GM23338 (cell line): Measurements from ENCODE around the gene CCNK. TPM values are rescaled to one million over a fixed set of nuclear protein-coding genes. Genes with fewer than 3 reads are reported as not detected.

Source experiments
- ATAC-seq: fragments of 200-7000 bp; cut with Tn5 transposase; 3 replicates; pipeline ENCODE4 v1.9.1; 2020
- DNase-seq: peaks from one replicate; pipeline ENCODE4 v3.0.0-alpha.2; 2015; ENCODE audit warnings: low spot score
- H2AFZ ChIP-seq: fragments of 200-600 bp; sonication (generic); 2 replicates; pipeline ENCODE4 v1.8.0; 2016; ENCODE audit warnings: antibody characterized with exemption, mild to moderate bottlenecking, moderate library complexity
- H3F3A ChIP-seq: fragments of 200-600 bp; sonication (generic); replicated peaks from 2 replicates; pipeline ENCODE4 v1.8.0; 2017; ENCODE audit warnings: antibody characterized with exemption, mixed run types, low read depth
- H3K27ac ChIP-seq: fragments of 200-600 bp; sonication (generic); 2 replicates; pipeline ENCODE4 v1.6.1; 2016; ENCODE audit warnings: low read depth
- H3K27me3 ChIP-seq: fragments of 200-600 bp; sonication (generic); 2 replicates; pipeline ENCODE4 v1.8.0; 2016; ENCODE audit warnings: mild to moderate bottlenecking, mixed run types, moderate library complexity; ENCODE audit not compliant: insufficient read depth
- H3K36me3 ChIP-seq: fragments of 200-600 bp; sonication (generic); 2 replicates; pipeline ENCODE4 v1.8.0; 2016; ENCODE audit warnings: mild to moderate bottlenecking; ENCODE audit not compliant: insufficient read depth
- H3K4me1 ChIP-seq: fragments of 200-600 bp; sonication (generic); 2 replicates; pipeline ENCODE4 v1.8.0; 2016; ENCODE audit warnings: mild to moderate bottlenecking, moderate library complexity; ENCODE audit not compliant: insufficient read depth
- H3K4me2 ChIP-seq: fragments of 200-600 bp; sonication (generic); 2 replicates; pipeline ENCODE4 v1.7.1; 2017; ENCODE audit warnings: mixed run types
- H3K4me3 ChIP-seq: fragments of 200-600 bp; sonication (generic); 2 replicates; pipeline ENCODE4 v1.6.1; 2016; ENCODE audit warnings: mixed run types
- H3K79me2 ChIP-seq: fragments of 200-600 bp; sonication (generic); replicated peaks from 2 replicates; pipeline ENCODE4 v1.8.0; 2017; ENCODE audit warnings: mild to moderate bottlenecking; ENCODE audit not compliant: insufficient read depth
- H3K9me2 ChIP-seq: fragments of 200-600 bp; sonication (generic); 2 replicates; pipeline ENCODE4 v1.8.0; 2017; ENCODE audit not compliant: insufficient read depth
- H4K20me1 ChIP-seq: fragments of 200-600 bp; sonication (generic); replicated peaks from 2 replicates; pipeline ENCODE4 v1.8.0; 2017; ENCODE audit warnings: mild to moderate bottlenecking; ENCODE audit not compliant: insufficient read depth
- H3K27ac Mint-ChIP-seq: 2 replicates; pipeline ENCODE4 v1.8.0; 2020; ENCODE audit warnings: inconsistent platforms, mild to moderate bottlenecking, moderate library complexity, mixed read lengths
- H3K27me3 Mint-ChIP-seq: 3 replicates; pipeline ENCODE4 v1.8.0; 2022; ENCODE audit warnings: low read depth, mild to moderate bottlenecking, moderate library complexity, mixed read lengths, inconsistent platforms; ENCODE audit not compliant: insufficient read depth, poor library complexity
- H3K36me3 Mint-ChIP-seq: 3 replicates; pipeline ENCODE4 v1.8.0; 2021; ENCODE audit warnings: low read depth, mild to moderate bottlenecking, inconsistent platforms, moderate library complexity, mixed read lengths
- H3K4me1 Mint-ChIP-seq: 3 replicates; pipeline ENCODE4 v1.8.0; 2020; ENCODE audit warnings: mild to moderate bottlenecking, inconsistent platforms, mixed read lengths
- H3K4me3 Mint-ChIP-seq: 3 replicates; pipeline ENCODE4 v1.8.0; 2021; ENCODE audit warnings: moderate library complexity, mild to moderate bottlenecking, inconsistent platforms, mixed read lengths
- H3K9me3 Mint-ChIP-seq: 3 replicates; pipeline ENCODE4 v1.8.0; 2020; ENCODE audit warnings: moderate library complexity, mild to moderate bottlenecking, inconsistent platforms, mixed read lengths
- CREB1 ChIP-seq: fragments of 250-450 bp; sonication (Bioruptor Pico); IDR thresholded peaks from 2 replicates; pipeline ENCODE4 v1.5.0; 2020; ENCODE audit warnings: low read depth, mild to moderate bottlenecking, moderate library complexity
- CTCF ChIP-seq, 2 experiments: fragments of 200-600 bp in 1 of 2; sonication (generic) in 1 of 2; conservative IDR thresholded peaks; 2 replicates each; pipeline versions ENCODE4 v1.5.1 to v1.6.1; 2016 to 2017; ENCODE audit warnings: antibody characterized with exemption in 2 of 2, low read depth in 2 of 2, mild to moderate bottlenecking in 2 of 2, moderate library complexity in 1 of 2
- ETS1 ChIP-seq: IDR thresholded peaks from 2 replicates; pipeline ENCODE4 v1.6.1; 2016; ENCODE audit warnings: antibody characterized with exemption
- NANOG ChIP-seq: IDR thresholded peaks from 2 replicates; pipeline ENCODE4 v1.6.1; 2016; ENCODE audit warnings: antibody characterized with exemption, borderline replicate concordance
- ZNF462 ChIP-seq: fragments of 250-450 bp; sonication (Bioruptor Pico); IDR thresholded peaks from 2 replicates; pipeline ENCODE4 v1.5.0; 2020; ENCODE audit warnings: mild to moderate bottlenecking, moderate library complexity
- polyA plus RNA-seq: library from polyadenylated mRNA; unstranded; fragments of >200 nt; fragmentation: Nextera tagmentation; extraction: Ambion mirVana; gene quantifications from 2 replicates; pipeline ENCODE4 v1.2.1, GENCODE V29; 2016
- total RNA-seq: library from RNA; depleted of rRNA; stranded (reverse); fragments of >200 nt; shearing (Covaris generic); gene quantifications from 2 replicates; pipeline ENCODE4 v1.2.3, GENCODE V29; 2014

The CCNK gene
- total and polyA plus RNA-seq, 2 experiments from 2014 or later = 54.0 to 60.6 TPM

DNA sequence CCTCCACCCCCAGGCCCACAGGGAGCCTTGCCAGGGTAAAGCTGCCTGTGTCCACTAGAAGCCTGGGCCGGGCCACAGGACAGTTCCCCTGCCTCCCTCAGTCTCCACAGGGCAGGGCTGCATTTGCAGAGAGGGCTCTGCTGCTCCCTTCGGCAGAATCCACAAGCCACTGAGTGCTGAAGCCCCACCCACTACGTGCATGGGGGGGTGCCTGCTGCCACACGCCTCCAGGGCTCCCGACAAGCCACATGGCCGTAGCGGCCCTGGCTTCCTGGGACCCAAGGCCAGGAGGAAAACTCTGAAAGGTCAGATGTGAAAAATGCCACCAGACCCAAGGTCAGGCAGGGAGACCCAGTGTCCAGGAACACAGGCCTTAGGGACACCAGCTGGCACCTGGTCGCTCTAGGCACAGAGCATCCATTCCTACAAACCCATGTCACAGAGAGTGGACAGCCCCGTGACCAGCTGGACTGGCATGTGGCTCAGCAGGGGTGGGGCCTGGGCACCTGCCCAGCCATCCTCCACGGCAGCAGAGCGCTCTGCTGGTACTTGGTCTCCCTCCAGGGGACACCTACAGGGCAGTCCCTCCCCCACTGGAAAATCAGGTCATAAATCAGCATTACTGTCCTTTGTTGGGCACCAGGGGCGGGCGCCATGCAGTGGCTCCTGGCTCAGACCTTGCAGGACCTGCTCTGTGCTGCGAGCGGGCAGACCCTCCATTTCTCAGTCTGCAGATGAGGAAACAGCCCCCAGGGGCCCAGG, 79.9 kb downstream of the CCNK start (continued):
- no peak for TF ChIP-seq ZNF462 (CRISPR knock-in tag)
- TF ChIP-seq CTCF (conservative IDR thresholded peaks at IDR 0.05; ENCODE audit: low read depth in 2 of 2) = no peak
- no peak for TF ChIP-seq CREB1 (CRISPR knock-in tag)
- TF ChIP-seq NANOG = no peak

- no peaks in the 10 kb centered on the region for H3K9me2 ChIP-seq
- H3K36me3 Mint-ChIP-seq = peaks cover 8% of the 10 kb centered on the region; the same call in 2 of the 3 replicates
- no peak for ATAC-seq
- H3K4me2 ChIP-seq = 0 out of 2 replicates have a peak overlapping the region, but pooled peaks have one; percentile 43
- H4K20me1 ChIP-seq = peaks cover 2% of the 10 kb centered on the region; the same call in 1 of the 2 replicates
- no peak overlapping the region for H3K27ac ChIP-seq
- no peak overlapping the region for H3K4me3 ChIP-seq
- H3K4me3 Mint-ChIP-seq = no peak overlapping the region; the same call in 2 of the 3 replicates
- H2AFZ ChIP-seq = no peak overlapping the region
- H3K27ac Mint-ChIP-seq = peak overlapping the region; percentile 89
- H3F3A ChIP-seq = 0 out of 2 replicates have a peak, but pooled peaks cover 5% of the 10 kb centered on the region
- H3K79me2 ChIP-seq = peaks cover 59% of the 10 kb centered on the region
- no peaks in the 10 kb centered on the region for H3K27me3 ChIP-seq
- H3K4me1 Mint-ChIP-seq = peaks cover 52% of the 10 kb centered on the region
- H3K9me3 Mint-ChIP-seq = peaks cover 5% of the 10 kb centered on the region; the same call in 1 of the 3 replicates
- H3K4me1 ChIP-seq = peaks cover 11% of the 10 kb centered on the region
- DNase-seq = no peak
- H3K36me3 ChIP-seq = no peaks in the 10 kb centered on the region
- peaks cover 17% of the 10 kb centered on the region for H3K27me3 Mint-ChIP-seq
- TF ChIP-seq CTCF (conservative IDR thresholded peaks at IDR 0.05; ENCODE audit: low read depth in 2 of 2) (no peak), ETS1 (no peak)
Measured at GRCh38 chr14:99561864-99562263, 80.7 kb downstream of the CCNK start.
